CD4-positive, alpha-beta T cell treated with Interferon gamma for 1 hour (primary cell): ENCODE data around the gene TRIO.

Experiments used
- DNase-seq: peaks from one replicate; pipeline ENCODE4 v3.0.0-alpha.2; 2020

Gene TRIO

GRCh38 chr5:14402424-14402823 lies 259.3 kb downstream of the TRIO start:
- no peak for DNase-seq

- no peak for DNase-seq
These were observed 261.6 kb downstream of the TRIO start for GRCh38 chr5:14404780-14405179.

GRCh38 chr5:14405267-14405666 lies 262.1 kb downstream of the TRIO start:
- DNase-seq: no peak

- DNase-seq: no peak
These were observed 262.8 kb downstream of the TRIO start for GRCh38 chr5:14405706-14406553.

- DNase-seq: no peak
These were observed 263.4 kb downstream of the TRIO start for GRCh38 chr5:14406554-14406849.

- no peak for DNase-seq
These were observed 263.9 kb downstream of the TRIO start for GRCh38 chr5:14407051-14407450.

GRCh38 chr5:14407746-14408175 lies 264.6 kb downstream of the TRIO start:
- DNase-seq: no peak

GRCh38 chr5:14408969-14409586 lies 265.9 kb downstream of the TRIO start:
- DNase-seq: no peak

- no peak for DNase-seq
These were observed 266.9 kb downstream of the TRIO start for GRCh38 chr5:14410068-14410393.

GRCh38 chr5:14410394-14411201 lies 267.5 kb downstream of the TRIO start:
- DNase-seq: no peak

GRCh38 chr5:14411216-14411615 lies 268.1 kb downstream of the TRIO start:
- no peak for DNase-seq

GRCh38 chr5:14413331-14413750 lies 270.2 kb downstream of the TRIO start:
- peak; percentile 34 for DNase-seq

- no peak for DNase-seq
These were observed 270.9 kb downstream of the TRIO start for GRCh38 chr5:14414007-14414406.

GRCh38 chr5:14414656-14415023 lies 271.5 kb downstream of the TRIO start:
- no peak for DNase-seq

GRCh38 chr5:14415024-14415697 lies 272.0 kb downstream of the TRIO start:
- DNase-seq: no peak

GRCh38 chr5:14415698-14416074 lies 272.5 kb downstream of the TRIO start:
- DNase-seq: no peak

- no peak for DNase-seq
These were observed 273.6 kb downstream of the TRIO start for GRCh38 chr5:14416621-14417275.

GRCh38 chr5:14417276-14417730 lies 274.2 kb downstream of the TRIO start:
- no peak for DNase-seq

- no peak for DNase-seq
These were observed 274.9 kb downstream of the TRIO start for GRCh38 chr5:14417792-14418765.

GRCh38 chr5:14419686-14420085 lies 276.5 kb downstream of the TRIO start:
- no peak for DNase-seq

- no peak for DNase-seq
These were observed 277.1 kb downstream of the TRIO start for GRCh38 chr5:14420101-14420811.
